GM12878 (cell line): ENCODE results near the gene KRT78.

ENCODE experiments used
- POLR2A ChIP-seq: IDR thresholded peaks from 2 replicates; pipeline ENCODE4 v1.6.1; 2011; ENCODE audit warnings: low read depth, mild to moderate bottlenecking, low read length
- POLR2AphosphoS5 ChIP-seq: IDR thresholded peaks from 2 replicates; pipeline ENCODE4 v1.6.1; 2011; ENCODE audit warnings: mild to moderate bottlenecking, low read length, inconsistent platforms

DNA sequence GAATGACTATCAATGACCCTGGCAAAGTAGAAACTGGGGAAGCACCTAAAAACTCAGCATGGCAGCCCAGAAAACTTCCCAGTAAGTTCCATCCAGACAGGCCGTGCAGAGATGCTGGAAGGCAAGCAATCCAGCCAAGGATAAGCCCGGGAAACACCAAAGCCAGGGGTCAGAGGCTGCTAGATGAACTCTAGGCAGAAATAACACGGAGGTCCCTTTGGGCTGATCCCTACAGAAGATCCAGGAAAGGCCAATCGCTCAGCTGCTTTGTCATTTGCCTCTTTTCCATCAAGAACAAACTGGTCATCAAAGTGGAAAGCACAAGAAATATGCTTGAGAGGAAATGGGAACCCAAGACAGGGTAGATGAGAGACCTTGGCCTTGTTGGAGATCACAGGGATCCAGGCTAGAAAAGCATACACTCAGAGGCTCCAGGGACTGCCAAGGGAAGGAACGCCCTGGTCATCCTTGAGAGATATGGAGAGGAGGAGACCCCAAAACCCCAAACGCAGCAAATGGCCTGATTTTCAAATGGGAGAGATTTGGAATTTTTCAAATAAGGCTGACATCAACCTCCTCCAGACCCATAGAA lies 21.2 kb downstream of the KRT78 start:
- TF ChIP-seq POLR2A (no peak), POLR2AphosphoS5 (no peak)
